ENCODE data around the gene SPEM3. TPM values are rescaled to one million over a fixed set of nuclear protein-coding genes. Genes with fewer than 3 reads are reported as not detected.

SPEM3 gene
- polyA plus RNA-seq, 1 experiment = not detected

DNA sequence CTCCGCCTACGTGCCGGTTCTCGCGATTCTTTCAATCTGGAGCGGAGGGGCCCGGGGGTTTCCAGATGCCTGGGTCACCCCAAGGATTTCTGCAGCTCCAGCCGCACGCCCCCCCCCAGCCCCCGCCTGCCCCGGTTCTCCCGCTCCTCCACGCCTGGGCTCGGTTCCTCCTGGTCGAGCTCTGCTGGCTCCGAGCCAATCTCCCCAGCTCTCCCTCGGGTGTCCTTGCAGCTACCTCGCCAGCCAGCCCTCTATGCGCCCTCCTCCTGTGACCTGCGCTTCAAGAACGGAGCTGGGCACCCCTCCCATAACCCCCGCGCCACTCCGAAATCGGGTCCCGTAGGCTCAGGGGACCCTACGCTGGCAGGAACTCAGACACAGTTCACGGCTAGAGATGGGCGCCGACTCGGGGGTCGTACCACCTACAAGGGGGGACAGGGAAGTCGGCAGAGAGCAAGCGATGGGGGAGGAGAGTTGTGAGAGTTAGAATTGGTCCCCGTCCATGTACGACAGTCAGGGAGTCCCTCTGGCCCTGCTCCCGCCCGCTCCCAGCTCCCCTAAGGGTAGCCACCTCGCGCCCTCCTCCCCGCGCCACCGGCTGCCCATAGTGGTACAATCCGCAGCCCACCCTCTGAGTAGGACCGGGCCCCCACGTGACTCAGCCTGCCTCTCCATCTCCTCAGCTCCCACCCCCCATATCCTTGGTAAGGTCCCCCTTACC is 11.6 kb downstream of the SPEM3 start:
- ChIA-PET POLR2A (interaction anchor here (0.8 kb wide), 1 partner anchor 44 kb away, joined by 4 read pairs; the partner anchor contains the start of gene POLR2A), CTCF (interaction anchor here (0.6 kb wide), 1 partner anchor 8 kb away, joined by 3 read pairs; no protein-coding TSS in a partner anchor)
- Histone ChIP-seq H3K27ac (ENCODE audit: low read depth, low read length) (no peak overlapping the region), H3K4me3 (ENCODE audit: low read depth, low read length) (peak overlapping the region; percentile 56), H3K9me3 (ENCODE audit: control insufficient read depth, insufficient read depth, low read length) (peaks cover 6% of the 10 kb centered on the region; the same call in 1 of the 2 replicates), H3K27me3 (ENCODE audit: control insufficient read depth, insufficient read depth, low read length) (peaks cover 31% of the 10 kb centered on the region)
- no peak for TF ChIP-seq CTCF (IDR thresholded peaks at IDR 0.05; ENCODE audit: low read depth, low read length)
- DNase-seq (ENCODE audit: low read depth, low spot score) = no peak

- CTCF ChIA-PET = interaction anchor here (0.6 kb wide), 3 partner anchors 8 to 55 kb away, joined by 3 to 6 read pairs (median 4); no protein-coding TSS in a partner anchor
- H3K9me3 ChIP-seq (ENCODE audit: control insufficient read depth, insufficient read depth, low read length) = peaks cover 4% of the 10 kb centered on the region; the same call in 1 of the 2 replicates
- peak overlapping the region; percentile 56 for H3K4me3 ChIP-seq (ENCODE audit: low read depth, low read length)
- POLR2A ChIA-PET = interaction anchor here (0.6 to 1.0 kb wide), 2 partner anchors 35 to 37 kb away, joined by 3 to 4 read pairs; no protein-coding TSS in a partner anchor
- no peak overlapping the region for H3K27ac ChIP-seq (ENCODE audit: low read depth, low read length)
- no peak for TF ChIP-seq CTCF (IDR thresholded peaks at IDR 0.05; ENCODE audit: low read depth, low read length)
- no peak for DNase-seq (ENCODE audit: low read depth, low spot score)
- H3K27me3 ChIP-seq (ENCODE audit: control insufficient read depth, insufficient read depth, low read length) = peaks cover 31% of the 10 kb centered on the region
These were observed 12.2 kb downstream of the SPEM3 start for GRCh38 chr17:7440834-7441195.

- ChIA-PET CTCF (interaction anchor here (0.6 kb wide), 2 partner anchors 19 to 55 kb away, joined by 4 to 6 read pairs; no protein-coding TSS in a partner anchor), POLR2A (interaction anchor here (0.6 to 1.0 kb wide), 2 partner anchors 36 kb away, joined by 3 to 4 read pairs; no protein-coding TSS in a partner anchor)
- Histone ChIP-seq H3K9me3 (ENCODE audit: control insufficient read depth, insufficient read depth, low read length) (no peaks in the 10 kb centered on the region; the same call in 1 of the 2 replicates), H3K27me3 (ENCODE audit: control insufficient read depth, insufficient read depth, low read length) (peaks cover 30% of the 10 kb centered on the region), H3K4me3 (ENCODE audit: low read depth, low read length) (no peak overlapping the region), H3K27ac (ENCODE audit: low read depth, low read length) (peak overlapping the region; percentile 21)
- DNase-seq (ENCODE audit: low read depth, low spot score) = no peak
- TF ChIP-seq CTCF (IDR thresholded peaks at IDR 0.05; ENCODE audit: low read depth, low read length) = no peak
These were observed 12.6 kb downstream of the SPEM3 start for GRCh38 chr17:7441266-7441665.

GRCh38 chr17:7442142-7442541 is 13.5 kb downstream of the SPEM3 start:
- H3K4me3 ChIP-seq (ENCODE audit: low read depth, low read length) = no peak overlapping the region
- H3K27ac ChIP-seq (ENCODE audit: low read depth, low read length) = no peak overlapping the region
- peaks cover 36% of the 10 kb centered on the region for H3K27me3 ChIP-seq (ENCODE audit: control insufficient read depth, insufficient read depth, low read length)
- ChIA-PET CTCF (interaction anchor here (1.9 kb wide), 1 partner anchor 118 kb away, joined by 6 read pairs; no protein-coding TSS in a partner anchor), POLR2A (no interaction called here)
- H3K9me3 ChIP-seq (ENCODE audit: control insufficient read depth, insufficient read depth, low read length) = no peaks in the 10 kb centered on the region; the same call in 1 of the 2 replicates
- no peak for DNase-seq (ENCODE audit: low read depth, low spot score)
- TF ChIP-seq CTCF (IDR thresholded peaks at IDR 0.05; ENCODE audit: low read depth, low read length) = no peak

All from AG04450 (cell line).